ENCODE data around the gene PTPRG. TPM values are rescaled to one million over a fixed set of nuclear protein-coding genes. Genes with fewer than 3 reads are reported as not detected.

Gene PTPRG
- total RNA-seq, 1 experiment from 2014 or later, result 32.1 TPM

- POLR2A ChIA-PET, result no interaction called here
- Histone ChIP-seq H3K36me3 (ENCODE audit: control insufficient read depth in 1 of 2, insufficient read depth in 2 of 2, low read length in 2 of 2) (no peaks in the 10 kb centered on the region), H3K4me2 (ENCODE audit: low read length) (no peak overlapping the region), H4K20me1 (ENCODE audit: insufficient read depth) (no peaks in the 10 kb centered on the region), H2AFZ (ENCODE audit: low read depth, low read length, poor library complexity, severe bottlenecking) (no peak overlapping the region), H3K9me2 (ENCODE audit: insufficient read depth) (no peaks in the 10 kb centered on the region), H3K79me2 (ENCODE audit: insufficient read depth, low read length) (peaks cover 7% of the 10 kb centered on the region; the same call in 1 of the 2 replicates), H3K27ac (ENCODE audit: low read depth, low read length) (no peak overlapping the region), H3K4me1 (ENCODE audit: control insufficient read depth in 1 of 2, insufficient read depth in 2 of 2, low read length in 2 of 2) (peaks cover 0 to 6% of the 10 kb centered on the region in 2 experiments; a peak in 1 of 4 replicates), H3K4me3 (replicated peaks in 1 of 2; ENCODE audit: low read depth in 1 of 2, low read length in 2 of 2) (no peak overlapping the region), H3K9me3 (ENCODE audit: control insufficient read depth in 1 of 2, insufficient read depth in 1 of 2, low read depth in 1 of 2, low read length in 2 of 2) (no peaks in the 10 kb centered on the region), H3K27me3 (ENCODE audit: insufficient read depth, low read length) (no peaks in the 10 kb centered on the region), H3K9ac (ENCODE audit: low read length) (no peak overlapping the region)
- no TSS peak for BruUV-seq (replicated peaks)
- RAD21 ChIA-PET (ENCODE audit: low non-redundant PET in 1 of 2, low total read pairs in 2 of 2, uncharacterized antibody in 2 of 2, unreplicated experiment in 2 of 2), result no interaction called here
- intact Hi-C loops (cut with micrococcal nuclease), result no loop called here
- CTCF ChIA-PET, result no interaction called here
- no peak for ATAC-seq
- no peak for DNase-seq (ENCODE audit: low read depth, low spot score)
- TF ChIP-seq EZH2phosphoT487 (IDR thresholded peaks at IDR 0.05; ENCODE audit: borderline replicate concordance), result no peak
- no peak for TF ChIP-seq SP1 (IDR thresholded peaks at IDR 0.05; ENCODE audit: low read depth)
- TF ChIP-seq POLR2A (IDR thresholded peaks at IDR 0.05; ENCODE audit: borderline replicate concordance, extremely low read depth, insufficient read depth, insufficient read length), result no peak
- TF ChIP-seq REST (IDR thresholded peaks at IDR 0.05; ENCODE audit: low read depth), result no peak
- TF ChIP-seq ZNF274 (IDR thresholded peaks at IDR 0.05; ENCODE audit: low read depth, low read length), result no peak
- TF ChIP-seq ZFX (IDR thresholded peaks at IDR 0.05), result no peak
- TF ChIP-seq JUND (IDR thresholded peaks at IDR 0.05), result no peak
- no peak for TF ChIP-seq SIN3A (IDR thresholded peaks at IDR 0.05; ENCODE audit: low read depth)
- TF ChIP-seq EZH2 (IDR thresholded peaks at IDR 0.05), result no peak
- no peak for TF ChIP-seq ELF1 (IDR thresholded peaks at IDR 0.05; ENCODE audit: borderline replicate concordance, low read depth)
- TF ChIP-seq CBX3 (IDR thresholded peaks at IDR 0.05; ENCODE audit: low read depth), result no peak
- TF ChIP-seq POLR2AphosphoS5 (IDR thresholded peaks at IDR 0.05; ENCODE audit: low read depth, low read length), result no peak
- no peak for TF ChIP-seq SRF (IDR thresholded peaks at IDR 0.05; ENCODE audit: low read depth)
- TF ChIP-seq MAX (IDR thresholded peaks at IDR 0.05), result no peak
- TF ChIP-seq YY1 (IDR thresholded peaks at IDR 0.05; ENCODE audit: extremely low read depth, insufficient replicate concordance, low read depth, low read length), result no peak
- no peak for TF ChIP-seq RAD21 (IDR thresholded peaks at IDR 0.05; ENCODE audit: low read depth)
- TF ChIP-seq ZBTB33 (IDR thresholded peaks at IDR 0.05; ENCODE audit: extremely low read depth, insufficient replicate concordance, low read length), result no peak
- TF ChIP-seq EGR1 (IDR thresholded peaks at IDR 0.05; ENCODE audit: low read depth), result no peak
- TF ChIP-seq CEBPB (IDR thresholded peaks at IDR 0.05; ENCODE audit: low read depth), result no peak
- no peak for TF ChIP-seq ATF3 (IDR thresholded peaks at IDR 0.05)
Measured at GRCh38 chr3:61612211-61613194, 51.1 kb downstream of the PTPRG start.
